Adrenal gland (tissue), 5 donors: ENCODE data around the gene CRYGN.

Source experiments
- POLR2A ChIP-seq, 2 donors: fragments of 450-650 bp; IDR thresholded peaks; one replicate each; pipeline ENCODE4 v1.6.1; 2017; ENCODE audit warnings: antibody characterized with exemption in 2 of 2, mild to moderate bottlenecking in 2 of 2, moderate library complexity in 1 of 2
- TF ChIP-seq, protein P1 (sequence below), 6 experiments: fragments of 450-650 bp in 4 of 6; fragments of 200-600 bp in 2 of 6; sonication (generic) in 1 of 6; IDR thresholded peaks; 1 replicate in 5 of 6; 2 replicates in 1 of 6; pipeline versions ENCODE4 v1.5.1 to v1.8.0; 2016 to 2021; ENCODE audit warnings: antibody characterized with exemption in 6 of 6, mild to moderate bottlenecking in 2 of 6, moderate library complexity in 1 of 6
- donor health status: DM: no; HTN: no; CAD: no.

GRCh38 chr7:151477867-151478266 lies 37.9 kb upstream of the CRYGN start:
- TF ChIP-seq POLR2A (IDR thresholded peaks at IDR 0.05): no peak
- TF ChIP-seq, protein P1, sequence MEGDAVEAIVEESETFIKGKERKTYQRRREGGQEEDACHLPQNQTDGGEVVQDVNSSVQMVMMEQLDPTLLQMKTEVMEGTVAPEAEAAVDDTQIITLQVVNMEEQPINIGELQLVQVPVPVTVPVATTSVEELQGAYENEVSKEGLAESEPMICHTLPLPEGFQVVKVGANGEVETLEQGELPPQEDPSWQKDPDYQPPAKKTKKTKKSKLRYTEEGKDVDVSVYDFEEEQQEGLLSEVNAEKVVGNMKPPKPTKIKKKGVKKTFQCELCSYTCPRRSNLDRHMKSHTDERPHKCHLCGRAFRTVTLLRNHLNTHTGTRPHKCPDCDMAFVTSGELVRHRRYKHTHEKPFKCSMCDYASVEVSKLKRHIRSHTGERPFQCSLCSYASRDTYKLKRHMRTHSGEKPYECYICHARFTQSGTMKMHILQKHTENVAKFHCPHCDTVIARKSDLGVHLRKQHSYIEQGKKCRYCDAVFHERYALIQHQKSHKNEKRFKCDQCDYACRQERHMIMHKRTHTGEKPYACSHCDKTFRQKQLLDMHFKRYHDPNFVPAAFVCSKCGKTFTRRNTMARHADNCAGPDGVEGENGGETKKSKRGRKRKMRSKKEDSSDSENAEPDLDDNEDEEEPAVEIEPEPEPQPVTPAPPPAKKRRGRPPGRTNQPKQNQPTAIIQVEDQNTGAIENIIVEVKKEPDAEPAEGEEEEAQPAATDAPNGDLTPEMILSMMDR (IDR thresholded peaks at IDR 0.05): no peak
